GM23338 (cell line): ENCODE results near the gene GATAD2B.

Source experiments
- CREB1 ChIP-seq: fragments of 250-450 bp; sonication (Bioruptor Pico); IDR thresholded peaks from 2 replicates; pipeline ENCODE4 v1.5.0; 2020; ENCODE audit warnings: low read depth, mild to moderate bottlenecking, moderate library complexity
- CTCF ChIP-seq, 2 experiments: fragments of 200-600 bp in 1 of 2; sonication (generic) in 1 of 2; conservative IDR thresholded peaks; 2 replicates each; pipeline versions ENCODE4 v1.5.1 to v1.6.1; 2016 to 2017; ENCODE audit warnings: antibody characterized with exemption in 2 of 2, low read depth in 2 of 2, mild to moderate bottlenecking in 2 of 2, moderate library complexity in 1 of 2
- EZH2 ChIP-seq: fragments of 200-600 bp; sonication (generic); IDR thresholded peaks from one replicate; pipeline ENCODE4 v1.8.0; 2017; ENCODE audit warnings: antibody characterized with exemption, mild to moderate bottlenecking, low read depth; ENCODE audit not compliant: unreplicated experiment
- EZH2phosphoT487 ChIP-seq: fragments of 200-600 bp; sonication (generic); IDR thresholded peaks from one replicate; pipeline ENCODE4 v1.8.1; 2018; ENCODE audit warnings: antibody characterized with exemption; ENCODE audit not compliant: unreplicated experiment
- JUNB ChIP-seq: IDR thresholded peaks from one replicate; pipeline ENCODE4 v1.6.1; 2016; ENCODE audit warnings: antibody characterized with exemption; ENCODE audit not compliant: unreplicated experiment
- NANOG ChIP-seq: IDR thresholded peaks from 2 replicates; pipeline ENCODE4 v1.6.1; 2016; ENCODE audit warnings: antibody characterized with exemption, borderline replicate concordance
- POLR2AphosphoS5 ChIP-seq: IDR thresholded peaks from 2 replicates; pipeline ENCODE4 v1.6.1; 2016; ENCODE audit warnings: antibody characterized with exemption, low read depth
- REST ChIP-seq: IDR thresholded peaks from one replicate; pipeline ENCODE4 v1.6.1; 2018; ENCODE audit warnings: antibody characterized with exemption; ENCODE audit not compliant: unreplicated experiment
- STAT1 ChIP-seq: IDR thresholded peaks from one replicate; pipeline ENCODE4 v1.6.1; 2016; ENCODE audit warnings: antibody characterized with exemption; ENCODE audit not compliant: unreplicated experiment
- ZNF114 ChIP-seq: fragments of 250-450 bp; sonication (Bioruptor Pico); IDR thresholded peaks from 2 replicates; pipeline ENCODE4 v1.5.0; 2020; ENCODE audit warnings: mild to moderate bottlenecking, moderate library complexity
- ZNF331 ChIP-seq: fragments of 250-450 bp; sonication (Bioruptor Pico); IDR thresholded peaks from 2 replicates; pipeline ENCODE4 v1.5.0; 2020; ENCODE audit warnings: low read depth, mild to moderate bottlenecking, moderate library complexity
- ZNF462 ChIP-seq: fragments of 250-450 bp; sonication (Bioruptor Pico); IDR thresholded peaks from 2 replicates; pipeline ENCODE4 v1.5.0; 2020; ENCODE audit warnings: mild to moderate bottlenecking, moderate library complexity
- TF ChIP-seq, protein P1 (sequence below): IDR thresholded peaks from 2 replicates; pipeline ENCODE4 v1.6.1; 2016; ENCODE audit warnings: antibody characterized with exemption

GRCh38 chr1:153818876-153819275 is 103.9 kb downstream of the GATAD2B start:
- TF ChIP-seq CTCF (conservative IDR thresholded peaks at IDR 0.05; ENCODE audit: low read depth in 2 of 2), result no peak
- TF ChIP-seq POLR2AphosphoS5, result no peak
- no peak for TF ChIP-seq EZH2
- no peak for TF ChIP-seq JUNB
- no peak for TF ChIP-seq ZNF331 (CRISPR knock-in tag)
- no peak for TF ChIP-seq EZH2phosphoT487
- TF ChIP-seq REST, result no peak
- TF ChIP-seq, protein P1, sequence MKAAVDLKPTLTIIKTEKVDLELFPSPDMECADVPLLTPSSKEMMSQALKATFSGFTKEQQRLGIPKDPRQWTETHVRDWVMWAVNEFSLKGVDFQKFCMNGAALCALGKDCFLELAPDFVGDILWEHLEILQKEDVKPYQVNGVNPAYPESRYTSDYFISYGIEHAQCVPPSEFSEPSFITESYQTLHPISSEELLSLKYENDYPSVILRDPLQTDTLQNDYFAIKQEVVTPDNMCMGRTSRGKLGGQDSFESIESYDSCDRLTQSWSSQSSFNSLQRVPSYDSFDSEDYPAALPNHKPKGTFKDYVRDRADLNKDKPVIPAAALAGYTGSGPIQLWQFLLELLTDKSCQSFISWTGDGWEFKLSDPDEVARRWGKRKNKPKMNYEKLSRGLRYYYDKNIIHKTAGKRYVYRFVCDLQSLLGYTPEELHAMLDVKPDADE, result no peak
- no peak for TF ChIP-seq CREB1 (CRISPR knock-in tag)
- TF ChIP-seq ZNF114, result no peak
- no peak for TF ChIP-seq STAT1
- no peak for TF ChIP-seq NANOG
- TF ChIP-seq ZNF462 (CRISPR knock-in tag), result no peak
